ENCODE measurements around the gene IL1RAPL1. TPM values are rescaled to one million over a fixed set of nuclear protein-coding genes. Genes with fewer than 3 reads are reported as not detected.
"Not testable (repeated sequence)": the region's sequence is repeated elsewhere in the genome, so short reads cannot be mapped to it uniquely, and the experiment has no call there.

Gene IL1RAPL1
- total RNA-seq, 1 donor from 2014 or later = not detected

DNA sequence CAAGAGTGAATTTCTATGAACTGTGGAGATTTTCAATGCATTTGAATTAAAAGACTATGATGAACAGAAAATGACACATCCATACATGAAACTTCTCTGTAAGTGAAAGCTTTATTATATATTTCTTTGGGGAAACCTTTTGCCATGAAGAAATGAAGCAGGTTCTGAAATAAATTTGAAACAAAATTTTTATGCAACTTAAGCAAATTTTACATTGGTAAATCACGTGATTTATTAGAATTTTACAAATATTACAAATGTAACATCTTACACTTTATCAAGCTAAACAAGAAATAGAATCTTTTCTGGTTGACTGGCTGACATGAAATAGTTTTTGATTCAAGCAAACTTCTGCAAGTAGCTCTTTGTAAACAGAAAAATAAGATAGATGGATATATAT, 131.2 kb downstream of the IL1RAPL1 start:
- no peaks in the 10 kb centered on the region for H3K36me3 ChIP-seq (ENCODE audit: control insufficient read depth, insufficient read depth, low read length)
- DNase-seq (ENCODE audit: low read depth) (no peak), FAIRE-seq (no peak)
- no peak overlapping the region for H3K4me3 ChIP-seq (ENCODE audit: low read depth, low read length)
- no peaks in the 10 kb centered on the region for H3K27me3 ChIP-seq (ENCODE audit: control insufficient read depth, insufficient read depth, low read length)
- TF ChIP-seq, protein P1, sequence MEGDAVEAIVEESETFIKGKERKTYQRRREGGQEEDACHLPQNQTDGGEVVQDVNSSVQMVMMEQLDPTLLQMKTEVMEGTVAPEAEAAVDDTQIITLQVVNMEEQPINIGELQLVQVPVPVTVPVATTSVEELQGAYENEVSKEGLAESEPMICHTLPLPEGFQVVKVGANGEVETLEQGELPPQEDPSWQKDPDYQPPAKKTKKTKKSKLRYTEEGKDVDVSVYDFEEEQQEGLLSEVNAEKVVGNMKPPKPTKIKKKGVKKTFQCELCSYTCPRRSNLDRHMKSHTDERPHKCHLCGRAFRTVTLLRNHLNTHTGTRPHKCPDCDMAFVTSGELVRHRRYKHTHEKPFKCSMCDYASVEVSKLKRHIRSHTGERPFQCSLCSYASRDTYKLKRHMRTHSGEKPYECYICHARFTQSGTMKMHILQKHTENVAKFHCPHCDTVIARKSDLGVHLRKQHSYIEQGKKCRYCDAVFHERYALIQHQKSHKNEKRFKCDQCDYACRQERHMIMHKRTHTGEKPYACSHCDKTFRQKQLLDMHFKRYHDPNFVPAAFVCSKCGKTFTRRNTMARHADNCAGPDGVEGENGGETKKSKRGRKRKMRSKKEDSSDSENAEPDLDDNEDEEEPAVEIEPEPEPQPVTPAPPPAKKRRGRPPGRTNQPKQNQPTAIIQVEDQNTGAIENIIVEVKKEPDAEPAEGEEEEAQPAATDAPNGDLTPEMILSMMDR (IDR thresholded peaks at IDR 0.05; ENCODE audit: insufficient read depth, low read length, severe bottlenecking) = no peak

DNA sequence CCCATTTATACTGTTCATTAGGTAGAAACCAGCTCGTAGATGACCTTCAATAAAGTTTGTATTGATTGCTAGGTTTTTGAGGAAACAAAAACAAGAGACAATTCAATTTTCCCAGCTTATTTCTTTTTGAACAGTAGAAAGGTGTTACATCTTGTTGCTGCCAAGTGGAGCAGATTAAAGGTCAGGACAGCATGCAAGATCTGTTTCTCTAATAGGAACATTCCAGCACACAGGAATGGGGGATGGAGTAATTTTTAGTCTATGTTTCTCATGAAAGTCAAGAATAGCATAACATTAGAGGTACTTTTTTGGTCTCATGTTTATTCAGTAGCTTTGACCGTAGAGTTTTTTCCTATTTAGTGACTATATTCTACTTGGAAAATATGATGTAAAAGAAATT, 132.4 kb downstream of the IL1RAPL1 start:
- Histone ChIP-seq H3K27me3 (ENCODE audit: control insufficient read depth, insufficient read depth, low read length) (no peaks in the 10 kb centered on the region), H3K36me3 (ENCODE audit: control insufficient read depth, insufficient read depth, low read length) (no peaks in the 10 kb centered on the region), H3K4me3 (ENCODE audit: low read depth, low read length) (no peak overlapping the region)
- no peak for DNase-seq (ENCODE audit: low read depth)
- no peak for FAIRE-seq
- TF ChIP-seq, protein P1 (IDR thresholded peaks at IDR 0.05; ENCODE audit: insufficient read depth, low read length, severe bottlenecking) = no peak

GRCh38 chrX:28752330-28752729, 165.1 kb downstream of the IL1RAPL1 start:
- no peaks in the 10 kb centered on the region for H3K36me3 ChIP-seq (ENCODE audit: control insufficient read depth, insufficient read depth, low read length)
- no peak overlapping the region for H3K4me3 ChIP-seq (ENCODE audit: low read depth, low read length)
- no peaks in the 10 kb centered on the region for H3K27me3 ChIP-seq (ENCODE audit: control insufficient read depth, insufficient read depth, low read length)
- FAIRE-seq (no peak), DNase-seq (ENCODE audit: low read depth) (no peak)
- TF ChIP-seq, protein P1 (IDR thresholded peaks at IDR 0.05; ENCODE audit: insufficient read depth, low read length, severe bottlenecking) = no peak

DNA sequence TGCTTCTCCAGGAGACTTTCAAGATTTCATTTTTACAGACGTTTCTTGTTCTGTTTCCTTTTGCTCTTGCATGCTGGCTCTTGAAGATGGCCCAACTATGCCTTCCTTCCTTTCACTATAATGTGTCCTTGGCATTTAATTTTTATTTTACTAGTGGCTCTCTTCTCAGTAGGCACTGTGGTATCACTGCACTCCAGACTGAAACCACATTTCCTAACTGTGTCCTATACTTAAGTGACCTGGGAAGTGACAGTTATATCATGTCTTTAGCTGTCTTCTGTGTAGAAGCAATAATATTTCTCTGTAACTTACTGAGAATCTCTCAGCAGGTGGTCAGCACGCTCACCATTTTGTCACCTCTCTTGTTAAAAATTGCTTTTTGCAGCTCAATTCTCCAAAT, 168.9 kb downstream of the IL1RAPL1 start:
- Histone ChIP-seq H3K27me3 (ENCODE audit: control insufficient read depth, insufficient read depth, low read length) (no peaks in the 10 kb centered on the region), H3K4me3 (ENCODE audit: low read depth, low read length) (no peak overlapping the region), H3K36me3 (ENCODE audit: control insufficient read depth, insufficient read depth, low read length) (no peaks in the 10 kb centered on the region)
- DNase-seq (ENCODE audit: low read depth) = no peak
- FAIRE-seq = no peak
- TF ChIP-seq, protein P1 (IDR thresholded peaks at IDR 0.05; ENCODE audit: insufficient read depth, low read length, severe bottlenecking) = no peak

DNA sequence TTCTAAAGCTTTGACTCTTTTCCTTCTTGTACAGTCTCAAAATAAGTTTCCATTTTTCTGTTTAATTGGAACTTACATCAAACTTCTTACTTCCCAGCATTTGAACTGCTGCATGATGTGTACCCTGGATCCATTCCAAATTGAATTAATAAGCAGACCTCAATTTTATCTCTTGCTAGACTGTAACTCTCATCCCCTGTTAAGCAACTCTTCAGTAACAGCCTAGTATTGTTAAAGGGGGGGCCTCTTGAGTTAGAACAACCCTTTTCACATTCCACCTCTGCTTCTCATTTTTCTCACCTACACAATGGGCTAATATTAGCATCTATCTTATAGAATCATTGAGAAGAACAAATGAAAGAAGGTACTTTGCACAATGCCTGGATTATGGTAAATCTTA, 169.4 kb downstream of the IL1RAPL1 start:
- no peak overlapping the region for H3K4me3 ChIP-seq (ENCODE audit: low read depth, low read length)
- no peak for FAIRE-seq
- DNase-seq (ENCODE audit: low read depth) = no peak
- TF ChIP-seq, protein P1 (IDR thresholded peaks at IDR 0.05; ENCODE audit: insufficient read depth, low read length, severe bottlenecking) = no peak
- H3K27me3 ChIP-seq (ENCODE audit: control insufficient read depth, insufficient read depth, low read length) = no peaks in the 10 kb centered on the region
- H3K36me3 ChIP-seq (ENCODE audit: control insufficient read depth, insufficient read depth, low read length) = no peaks in the 10 kb centered on the region

DNA sequence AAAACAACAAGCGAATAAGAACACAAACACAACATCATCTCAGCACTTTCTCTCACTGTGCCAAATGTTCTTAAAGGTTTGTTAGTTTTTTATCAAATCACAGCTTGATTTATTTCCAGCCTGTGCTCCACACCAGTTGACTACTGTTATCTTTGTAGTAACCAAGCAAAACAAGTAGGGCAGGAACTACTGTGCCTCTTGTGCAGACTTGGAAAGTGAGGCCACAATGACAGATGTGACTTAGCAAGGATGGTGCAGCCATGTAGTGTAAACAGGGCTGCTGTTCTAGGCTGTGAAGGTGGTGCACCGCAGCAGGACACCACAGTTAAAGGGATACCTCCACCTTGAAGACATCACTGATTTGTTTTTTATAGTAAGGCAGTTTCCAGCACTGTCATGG, 170.0 kb downstream of the IL1RAPL1 start:
- peak; percentile 43 for FAIRE-seq
- Histone ChIP-seq H3K36me3 (ENCODE audit: control insufficient read depth, insufficient read depth, low read length) (no peaks in the 10 kb centered on the region), H3K27me3 (ENCODE audit: control insufficient read depth, insufficient read depth, low read length) (no peaks in the 10 kb centered on the region), H3K4me3 (ENCODE audit: low read depth, low read length) (no peak overlapping the region)
- TF ChIP-seq, protein P1 (IDR thresholded peaks at IDR 0.05; ENCODE audit: insufficient read depth, low read length, severe bottlenecking) = no peak
- no peak for DNase-seq (ENCODE audit: low read depth)

GRCh38 chrX:28766561-28766960, 179.3 kb downstream of the IL1RAPL1 start:
- H3K27me3 ChIP-seq (ENCODE audit: control insufficient read depth, insufficient read depth, low read length); FAIRE-seq; H3K36me3 ChIP-seq (ENCODE audit: control insufficient read depth, insufficient read depth, low read length); DNase-seq (ENCODE audit: low read depth); H3K4me3 ChIP-seq (ENCODE audit: low read depth, low read length): not testable (repeated sequence)

Data from bronchial epithelial cell (primary cell).